Left renal pelvis (tissue), 4 donors: ENCODE data around the gene OTUD7B. TPM values are rescaled to one million over a fixed set of nuclear protein-coding genes. Genes with fewer than 3 reads are reported as not detected.
"Not testable (repeated sequence)": the region's sequence is repeated elsewhere in the genome, so short reads cannot be mapped to it uniquely, and the experiment has no call there.

ENCODE experiments used
- DNase-seq, 4 donors: peaks; one replicate each; pipeline ENCODE4 v3.0.0-alpha.2; 2013; ENCODE audit warnings: low read depth in 4 of 4, low spot score in 3 of 4
- polyA plus RNA-seq, 4 donors: library from polyadenylated mRNA; unstranded; fragments of 120-200 nt; gene quantifications; one replicate each; pipeline ENCODE4 v1.2.1, GENCODE V29; 2013; ENCODE audit not compliant: insufficient read length in 4 of 4

Gene OTUD7B
- 10 to 100 TPM; 17.7 to 21.7 (median 18.8) TPM for polyA plus RNA-seq

- peak; percentile 84 to 89 (median 85) for DNase-seq
Observed at GRCh38 chr1:150010393-150011115, at the start of gene OTUD7B. TSS of gene OTUD7B (minus strand) at chr1:150010726. CDS start at chr1:149977510, 33,216 bp downstream.

GRCh38 chr1:150060260-150060659 lies 49.7 kb upstream of the OTUD7B start:
- DNase-seq: no peak

GRCh38 chr1:150056407-150056806 lies 45.9 kb upstream of the OTUD7B start:
- DNase-seq: no peak

- DNase-seq: not testable (repeated sequence)
Observed at GRCh38 chr1:150055507-150055906, 45.0 kb upstream of the OTUD7B start.

- DNase-seq: no peak
Observed at GRCh38 chr1:150053926-150054325, 43.4 kb upstream of the OTUD7B start.

- not testable (repeated sequence) for DNase-seq
Observed at GRCh38 chr1:150051905-150052412, 41.4 kb upstream of the OTUD7B start.

GRCh38 chr1:150051089-150051373 lies 40.5 kb upstream of the OTUD7B start:
- DNase-seq: no peak

- no peak for DNase-seq
Observed at GRCh38 chr1:150049926-150050325, 39.4 kb upstream of the OTUD7B start.

- DNase-seq: no peak
Observed at GRCh38 chr1:150034336-150034735, 23.8 kb upstream of the OTUD7B start.

GRCh38 chr1:150028322-150028721 lies 17.8 kb upstream of the OTUD7B start:
- no peak for DNase-seq

- no peak for DNase-seq
Observed at GRCh38 chr1:150024156-150024555, 13.6 kb upstream of the OTUD7B start.

- no peak for DNase-seq
Observed at GRCh38 chr1:150022357-150022756, 11.8 kb upstream of the OTUD7B start.

- DNase-seq: no peak
Observed at GRCh38 chr1:150021191-150021694, 10.7 kb upstream of the OTUD7B start.

GRCh38 chr1:150020711-150021110 lies 10.2 kb upstream of the OTUD7B start:
- DNase-seq: no peak

GRCh38 chr1:150018165-150018564 lies 7.6 kb upstream of the OTUD7B start:
- DNase-seq: no peak

- DNase-seq: no peak
Observed at GRCh38 chr1:150017206-150017750, 6.8 kb upstream of the OTUD7B start.

- no peak for DNase-seq
Observed at GRCh38 chr1:150015651-150016131, 5.2 kb upstream of the OTUD7B start.

GRCh38 chr1:150012611-150013010 lies 2.1 kb upstream of the OTUD7B start:
- DNase-seq: no peak

GRCh38 chr1:150009604-150010392 lies 728 bp downstream of the OTUD7B start:
- DNase-seq: peak in 3 of 4 donors; percentile 51 to 63 (median 51)

- no peak for DNase-seq
Observed at GRCh38 chr1:150008699-150009098, 1.8 kb downstream of the OTUD7B start.

- DNase-seq: no peak
Observed at GRCh38 chr1:150006881-150007421, 3.6 kb downstream of the OTUD7B start.
